ENCODE results near the gene ICAM3.

DNA sequence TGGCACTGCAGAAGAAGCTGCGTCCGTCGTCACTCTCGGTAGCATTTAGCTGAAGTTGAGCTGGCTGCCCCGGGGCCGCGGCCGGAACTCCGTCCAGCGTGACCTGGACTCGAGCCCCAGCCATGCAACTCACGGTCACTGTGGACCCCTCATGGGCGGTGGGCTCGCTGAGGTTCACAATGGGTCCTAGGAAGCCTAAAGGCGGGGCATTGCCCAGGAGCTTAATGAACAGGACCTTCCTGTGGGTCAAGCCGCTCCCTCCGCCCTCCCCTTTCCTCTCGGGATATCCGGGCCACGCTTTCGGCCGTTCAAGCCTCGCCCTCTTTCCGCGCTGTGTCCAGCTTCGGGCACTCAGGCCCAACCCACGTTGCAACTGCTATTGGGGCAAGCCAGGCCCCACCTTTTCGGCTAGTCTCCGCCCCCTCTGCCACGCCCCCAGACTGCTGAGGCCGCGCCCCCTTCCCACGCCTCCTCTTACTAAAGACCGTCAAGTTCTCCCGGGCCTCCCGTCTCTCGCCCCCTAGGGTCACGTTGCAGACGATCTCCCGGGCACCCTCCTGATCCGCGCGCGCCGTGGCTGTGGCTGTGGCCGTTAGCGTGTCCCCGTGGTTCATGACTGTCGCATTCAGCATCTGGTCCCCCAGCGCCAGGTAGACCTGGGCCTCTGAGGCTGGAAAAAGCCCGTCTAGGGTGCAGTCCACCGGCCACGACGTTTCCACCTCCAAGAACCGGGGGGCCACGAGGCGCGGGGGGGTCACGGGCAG, 4.7 kb downstream of the ICAM3 start:
- TF ChIP-seq CTCF (optimal IDR thresholded peaks at IDR 0.05 in 1 of 3, IDR thresholded peaks at IDR 0.05 in 1 of 3, conservative IDR thresholded peaks at IDR 0.05 in 1 of 3; ENCODE audit: extremely low read depth in 1 of 3, insufficient read depth in 2 of 3, low read length in 3 of 3) (no peak), EZH2 (IDR thresholded peaks at IDR 0.05; ENCODE audit: low read length) (no peak)

Data from keratinocyte (primary cell).